ACC112 (cell line): Measurements from ENCODE around the gene BBOX1.

ENCODE experiments used
- H2AFZ ChIP-seq: fragments of 200-600 bp; sonication (generic); one replicate; pipeline ENCODE4 v1.6.0; 2017; ENCODE audit warnings: antibody characterized with exemption, low read length; ENCODE audit not compliant: unreplicated experiment
- H3K27ac ChIP-seq: fragments of 200-600 bp; sonication (generic); 2 replicates; pipeline ENCODE4 v1.5.1; 2014; ENCODE audit warnings: low read depth, mild to moderate bottlenecking, antibody characterized with exemption, low read length, moderate library complexity
- H3K27me3 ChIP-seq: fragments of 200-600 bp; sonication (generic); 2 replicates; pipeline ENCODE4 v1.6.1; 2014; ENCODE audit warnings: mild to moderate bottlenecking, antibody characterized with exemption, low read length, moderate library complexity, mixed read lengths; ENCODE audit not compliant: insufficient read depth
- H3K36me3 ChIP-seq: fragments of 200-600 bp; sonication (generic); 2 replicates; pipeline ENCODE4 v1.6.1; 2016; ENCODE audit warnings: mild to moderate bottlenecking, antibody characterized with exemption, low read length, moderate library complexity, mixed read lengths; ENCODE audit not compliant: insufficient read depth
- H3K4me1 ChIP-seq: fragments of 200-600 bp; sonication (generic); one replicate; pipeline ENCODE4 v1.6.1; 2016; ENCODE audit warnings: low read length, mixed read lengths; ENCODE audit not compliant: insufficient read depth, unreplicated experiment, control insufficient read depth
- H3K4me3 ChIP-seq: fragments of 200-600 bp; sonication (generic); 2 replicates; pipeline ENCODE4 v1.5.1; 2014; ENCODE audit warnings: mild to moderate bottlenecking, low read depth, low read length
- H3K79me2 ChIP-seq: fragments of 200-600 bp; sonication (generic); one replicate; pipeline ENCODE4 v1.6.0; 2016; ENCODE audit warnings: low read length; ENCODE audit not compliant: control insufficient read depth, unreplicated experiment, insufficient read depth

Gene BBOX1

GRCh38 chr11:27025957-27026733, 14.5 kb upstream of the BBOX1 start:
- Histone ChIP-seq H3K36me3 (no peaks in the 10 kb centered on the region), H3K4me3 (no peak overlapping the region), H3K79me2 (no peaks in the 10 kb centered on the region), H3K27ac (no peak overlapping the region), H2AFZ (no peak overlapping the region), H3K4me1 (no peaks in the 10 kb centered on the region), H3K27me3 (no peaks in the 10 kb centered on the region)

GRCh38 chr11:27028561-27028965, 12.1 kb upstream of the BBOX1 start:
- Histone ChIP-seq H2AFZ (no peak overlapping the region), H3K36me3 (no peaks in the 10 kb centered on the region), H3K79me2 (no peaks in the 10 kb centered on the region), H3K27me3 (no peaks in the 10 kb centered on the region), H3K27ac (no peak overlapping the region), H3K4me3 (no peak overlapping the region), H3K4me1 (no peaks in the 10 kb centered on the region)

- Histone ChIP-seq H3K36me3 (no peaks in the 10 kb centered on the region), H2AFZ (no peak overlapping the region), H3K79me2 (no peaks in the 10 kb centered on the region), H3K27ac (no peak overlapping the region), H3K4me1 (no peaks in the 10 kb centered on the region), H3K27me3 (no peaks in the 10 kb centered on the region), H3K4me3 (no peak overlapping the region)
Observed at GRCh38 chr11:27029966-27030365, 10.6 kb upstream of the BBOX1 start.

- H3K27ac ChIP-seq: no peak overlapping the region
- H3K36me3 ChIP-seq: no peaks in the 10 kb centered on the region
- no peaks in the 10 kb centered on the region for H3K27me3 ChIP-seq
- H3K4me1 ChIP-seq: no peaks in the 10 kb centered on the region
- no peaks in the 10 kb centered on the region for H3K79me2 ChIP-seq
- H2AFZ ChIP-seq: no peak overlapping the region
- H3K4me3 ChIP-seq: no peak overlapping the region
Observed at GRCh38 chr11:27031754-27032153, 8.9 kb upstream of the BBOX1 start.

- Histone ChIP-seq H2AFZ (no peak overlapping the region), H3K79me2 (no peaks in the 10 kb centered on the region), H3K4me3 (no peak overlapping the region), H3K36me3 (no peaks in the 10 kb centered on the region), H3K27ac (no peak overlapping the region), H3K27me3 (no peaks in the 10 kb centered on the region), H3K4me1 (no peaks in the 10 kb centered on the region)
Observed at GRCh38 chr11:27039873-27040272, 742 bp upstream of the BBOX1 start.

GRCh38 chr11:27041141-27041899, 705 bp downstream of the BBOX1 start:
- Histone ChIP-seq H3K27me3 (no peaks in the 10 kb centered on the region), H3K36me3 (no peaks in the 10 kb centered on the region), H2AFZ (no peak overlapping the region), H3K79me2 (no peaks in the 10 kb centered on the region), H3K4me3 (no peak overlapping the region), H3K27ac (no peak overlapping the region), H3K4me1 (no peaks in the 10 kb centered on the region)

- Histone ChIP-seq H2AFZ (no peak overlapping the region), H3K27me3 (no peaks in the 10 kb centered on the region), H3K4me3 (no peak overlapping the region), H3K36me3 (no peaks in the 10 kb centered on the region), H3K27ac (no peak overlapping the region), H3K4me1 (no peaks in the 10 kb centered on the region), H3K79me2 (no peaks in the 10 kb centered on the region)
Observed at GRCh38 chr11:27046956-27047355, 6.3 kb downstream of the BBOX1 start.

- no peaks in the 10 kb centered on the region for H3K79me2 ChIP-seq
- H2AFZ ChIP-seq: no peak overlapping the region
- no peak overlapping the region for H3K27ac ChIP-seq
- H3K27me3 ChIP-seq: no peaks in the 10 kb centered on the region
- no peaks in the 10 kb centered on the region for H3K36me3 ChIP-seq
- no peak overlapping the region for H3K4me3 ChIP-seq
- no peaks in the 10 kb centered on the region for H3K4me1 ChIP-seq
Observed at GRCh38 chr11:27052668-27053067, 12.1 kb downstream of the BBOX1 start.

GRCh38 chr11:27055065-27055682, 14.6 kb downstream of the BBOX1 start:
- Histone ChIP-seq H3K4me3 (no peak overlapping the region), H3K27ac (no peak overlapping the region), H3K36me3 (no peaks in the 10 kb centered on the region), H3K27me3 (no peaks in the 10 kb centered on the region), H3K79me2 (no peaks in the 10 kb centered on the region), H3K4me1 (peaks cover 6% of the 10 kb centered on the region), H2AFZ (no peak overlapping the region)

- Histone ChIP-seq H3K27me3 (no peaks in the 10 kb centered on the region), H2AFZ (no peak overlapping the region), H3K79me2 (no peaks in the 10 kb centered on the region), H3K4me3 (no peak overlapping the region), H3K36me3 (no peaks in the 10 kb centered on the region), H3K4me1 (peaks cover 6% of the 10 kb centered on the region), H3K27ac (no peak overlapping the region)
Observed at GRCh38 chr11:27057091-27057780, 16.6 kb downstream of the BBOX1 start.
